ENCODE data around the gene KLF1. TPM values are rescaled to one million over a fixed set of nuclear protein-coding genes. Genes with fewer than 3 reads are reported as not detected.
A peak's percentile ranks its signal among the peaks of the same experiment; 100 is the strongest.

Gene KLF1
- total and polyA plus RNA-seq, 10 of the 15 experiments (the other 5 are each of a cell fraction or from before 2014, with no cell fraction given): 0.04 to 0.38 (median 0.08) TPM; not detected in 3

DNA sequence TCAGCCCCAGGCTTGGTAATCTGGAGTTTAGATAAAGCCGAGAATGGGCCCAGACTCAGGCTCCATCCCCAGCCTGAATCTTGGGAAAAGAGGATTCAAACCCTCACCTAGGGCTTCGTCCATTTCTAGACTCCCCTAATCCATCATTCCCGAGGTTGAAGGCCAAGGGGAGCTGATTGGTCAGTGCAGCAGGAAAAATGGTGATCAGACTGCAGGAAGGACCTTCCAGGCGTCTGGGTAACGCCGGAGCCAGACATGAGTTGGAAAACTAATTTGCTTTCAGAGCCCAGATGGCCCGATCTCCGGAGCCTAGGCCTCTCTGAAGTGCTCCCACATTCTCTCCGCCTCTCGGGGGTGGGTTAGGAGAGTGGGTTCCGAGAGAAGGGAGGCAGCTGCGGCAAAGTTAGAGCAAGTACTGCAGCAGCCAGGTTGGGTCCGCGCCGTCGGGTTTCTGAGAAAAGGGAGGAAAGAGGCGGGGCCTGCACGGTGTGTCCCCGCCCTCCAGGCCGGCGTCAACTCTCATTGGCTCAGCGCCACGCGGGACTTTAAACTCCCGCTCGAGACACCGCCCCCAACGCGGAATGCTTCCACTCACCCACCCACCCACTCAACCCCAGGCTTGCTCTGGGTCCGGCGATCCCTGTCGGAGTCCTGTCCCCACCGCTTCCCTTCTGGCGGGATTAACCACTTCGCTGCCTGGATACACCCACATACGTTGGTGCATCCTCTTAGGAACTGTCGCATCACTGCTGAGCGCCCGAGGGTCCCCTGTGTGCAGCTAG lies 51.8 kb downstream of the KLF1 start:
- Histone ChIP-seq H3K27ac (ENCODE audit: control insufficient read depth, insufficient read depth) (no peak overlapping the region), H2AFZ (ENCODE audit: control insufficient read depth, low read depth, low read length) (no peak overlapping the region), H3K9ac (ENCODE audit: control insufficient read depth, insufficient read depth, low read length) (no peak overlapping the region), H3K4me2 (ENCODE audit: control insufficient read depth, insufficient read depth) (0 out of 2 replicates have a peak overlapping the region, but pooled peaks have one; percentile 17), H4K20me1 (ENCODE audit: control insufficient read depth, insufficient read depth) (no peaks in the 10 kb centered on the region; the same call in 1 of the 2 replicates), H3K9me3 (replicated peaks; ENCODE audit: control insufficient read depth, insufficient read depth, low read length) (no peaks in the 10 kb centered on the region; the same call in none of the 3 replicates), H3K4me1 (ENCODE audit: control insufficient read depth, insufficient read depth, low read length) (peaks cover 4% of the 10 kb centered on the region; the same call in 1 of the 2 replicates), H3K4me3 (no peak overlapping the region), H3K27me3 (replicated peaks in 1 of 2; ENCODE audit: control insufficient read depth in 2 of 2, insufficient read depth in 2 of 2, low read length in 1 of 2) (peaks cover 10 to 43% of the 10 kb centered on the region in 2 experiments), H3K79me2 (ENCODE audit: control insufficient read depth, insufficient read depth, low read length) (no peaks in the 10 kb centered on the region), H3K36me3 (ENCODE audit: control insufficient read depth in 2 of 2, insufficient read depth in 2 of 2, low read length in 1 of 2) (no peaks in the 10 kb centered on the region)
- POLR2A ChIA-PET: interaction anchor here (0.6 kb wide), 1 partner anchor 342 kb away, joined by 3 read pairs; no protein-coding TSS in a partner anchor
- SMC1A ChIA-PET (ENCODE audit: uncharacterized antibody, unreplicated experiment): interaction anchor here (0.5 kb wide), 1 partner anchor 1310 kb away, joined by 3 read pairs; no protein-coding TSS in a partner anchor
- CTCF ChIA-PET: interaction anchor here (1.1 to 2.1 kb wide), 5 partner anchors 12 to 130 kb away, joined by 3 to 4 read pairs (median 4); no protein-coding TSS in a partner anchor
- DNase-seq (ENCODE audit: low read depth, low spot score): no peak
- 16% methylated on average over 28 of the region's 39 CpGs for WGBS (ENCODE audit: insufficient coverage, insufficient replicate concordance, low lambda C conversion rate, missing lambda C conversion rate)
- no peak for FAIRE-seq
- intact Hi-C loops (cut with micrococcal nuclease; ENCODE audit: unreplicated experiment): no loop called here
- RAD21 ChIA-PET (ENCODE audit: unreplicated experiment): interaction anchor here (0.7 kb wide), 1 partner anchor 12 kb away, joined by 4 read pairs; no protein-coding TSS in a partner anchor
- BruUV-seq (replicated peaks): no TSS peak
- in situ Hi-C loops (cut with MboI): no loop called here
- ATAC-seq: peak; percentile 26; the same call in 2 of the 3 replicates
- TF ChIP-seq ETV6 (conservative IDR thresholded peaks at IDR 0.05 in 1 of 2, IDR thresholded peaks at IDR 0.05 in 1 of 2; ENCODE audit: borderline replicate concordance in 1 of 2, low read depth in 1 of 2) (no peak), SUZ12 (IDR thresholded peaks at IDR 0.05; ENCODE audit: unreplicated experiment) (peak; percentile 24), ZNF217 (IDR thresholded peaks at IDR 0.05) (no peak), POLR2AphosphoS5 (IDR thresholded peaks at IDR 0.05; ENCODE audit: low read length) (no peak), TCF3 (IDR thresholded peaks at IDR 0.05; ENCODE audit: borderline replicate concordance, insufficient read depth, low read depth, low read length) (no peak), RFX5 (IDR thresholded peaks at IDR 0.05; ENCODE audit: low read depth, low read length) (no peak), ZNF274 (IDR thresholded peaks at IDR 0.05; ENCODE audit: insufficient read depth, insufficient read length) (no peak), RAD51 (IDR thresholded peaks at IDR 0.05) (no peak), ESRRA (IDR thresholded peaks at IDR 0.05; ENCODE audit: low read length) (no peak), HCFC1 (IDR thresholded peaks at IDR 0.05; ENCODE audit: low read length) (no peak), SMAD1 (IDR thresholded peaks at IDR 0.05; ENCODE audit: low read depth, partially characterized antibody) (no peak), NFYB (IDR thresholded peaks at IDR 0.05; ENCODE audit: insufficient read depth, low read depth, low read length) (peak; percentile 45; the same call in 1 of the 2 replicates)
- TF ChIP-seq, protein P1, sequence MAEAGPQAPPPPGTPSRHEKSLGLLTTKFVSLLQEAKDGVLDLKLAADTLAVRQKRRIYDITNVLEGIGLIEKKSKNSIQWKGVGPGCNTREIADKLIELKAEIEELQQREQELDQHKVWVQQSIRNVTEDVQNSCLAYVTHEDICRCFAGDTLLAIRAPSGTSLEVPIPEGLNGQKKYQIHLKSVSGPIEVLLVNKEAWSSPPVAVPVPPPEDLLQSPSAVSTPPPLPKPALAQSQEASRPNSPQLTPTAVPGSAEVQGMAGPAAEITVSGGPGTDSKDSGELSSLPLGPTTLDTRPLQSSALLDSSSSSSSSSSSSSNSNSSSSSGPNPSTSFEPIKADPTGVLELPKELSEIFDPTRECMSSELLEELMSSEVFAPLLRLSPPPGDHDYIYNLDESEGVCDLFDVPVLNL (IDR thresholded peaks at IDR 0.05; ENCODE audit: low read depth, low read length): peak; percentile 51; the same call in 1 of the 2 replicates
- TF ChIP-seq, protein P2, sequence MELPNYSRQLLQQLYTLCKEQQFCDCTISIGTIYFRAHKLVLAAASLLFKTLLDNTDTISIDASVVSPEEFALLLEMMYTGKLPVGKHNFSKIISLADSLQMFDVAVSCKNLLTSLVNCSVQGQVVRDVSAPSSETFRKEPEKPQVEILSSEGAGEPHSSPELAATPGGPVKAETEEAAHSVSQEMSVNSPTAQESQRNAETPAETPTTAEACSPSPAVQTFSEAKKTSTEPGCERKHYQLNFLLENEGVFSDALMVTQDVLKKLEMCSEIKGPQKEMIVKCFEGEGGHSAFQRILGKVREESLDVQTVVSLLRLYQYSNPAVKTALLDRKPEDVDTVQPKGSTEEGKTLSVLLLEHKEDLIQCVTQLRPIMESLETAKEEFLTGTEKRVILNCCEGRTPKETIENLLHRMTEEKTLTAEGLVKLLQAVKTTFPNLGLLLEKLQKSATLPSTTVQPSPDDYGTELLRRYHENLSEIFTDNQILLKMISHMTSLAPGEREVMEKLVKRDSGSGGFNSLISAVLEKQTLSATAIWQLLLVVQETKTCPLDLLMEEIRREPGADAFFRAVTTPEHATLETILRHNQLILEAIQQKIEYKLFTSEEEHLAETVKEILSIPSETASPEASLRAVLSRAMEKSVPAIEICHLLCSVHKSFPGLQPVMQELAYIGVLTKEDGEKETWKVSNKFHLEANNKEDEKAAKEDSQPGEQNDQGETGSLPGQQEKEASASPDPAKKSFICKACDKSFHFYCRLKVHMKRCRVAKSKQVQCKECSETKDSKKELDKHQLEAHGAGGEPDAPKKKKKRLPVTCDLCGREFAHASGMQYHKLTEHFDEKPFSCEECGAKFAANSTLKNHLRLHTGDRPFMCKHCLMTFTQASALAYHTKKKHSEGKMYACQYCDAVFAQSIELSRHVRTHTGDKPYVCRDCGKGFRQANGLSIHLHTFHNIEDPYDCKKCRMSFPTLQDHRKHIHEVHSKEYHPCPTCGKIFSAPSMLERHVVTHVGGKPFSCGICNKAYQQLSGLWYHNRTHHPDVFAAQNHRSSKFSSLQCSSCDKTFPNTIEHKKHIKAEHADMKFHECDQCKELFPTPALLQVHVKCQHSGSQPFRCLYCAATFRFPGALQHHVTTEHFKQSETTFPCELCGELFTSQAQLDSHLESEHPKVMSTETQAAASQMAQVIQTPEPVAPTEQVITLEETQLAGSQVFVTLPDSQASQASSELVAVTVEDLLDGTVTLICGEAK (IDR thresholded peaks at IDR 0.05; ENCODE audit: borderline replicate concordance): no peak
- TF ChIP-seq, protein P3, sequence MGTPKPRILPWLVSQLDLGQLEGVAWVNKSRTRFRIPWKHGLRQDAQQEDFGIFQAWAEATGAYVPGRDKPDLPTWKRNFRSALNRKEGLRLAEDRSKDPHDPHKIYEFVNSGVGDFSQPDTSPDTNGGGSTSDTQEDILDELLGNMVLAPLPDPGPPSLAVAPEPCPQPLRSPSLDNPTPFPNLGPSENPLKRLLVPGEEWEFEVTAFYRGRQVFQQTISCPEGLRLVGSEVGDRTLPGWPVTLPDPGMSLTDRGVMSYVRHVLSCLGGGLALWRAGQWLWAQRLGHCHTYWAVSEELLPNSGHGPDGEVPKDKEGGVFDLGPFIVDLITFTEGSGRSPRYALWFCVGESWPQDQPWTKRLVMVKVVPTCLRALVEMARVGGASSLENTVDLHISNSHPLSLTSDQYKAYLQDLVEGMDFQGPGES (IDR thresholded peaks at IDR 0.05): no peak
- TF ChIP-seq, protein P4, sequence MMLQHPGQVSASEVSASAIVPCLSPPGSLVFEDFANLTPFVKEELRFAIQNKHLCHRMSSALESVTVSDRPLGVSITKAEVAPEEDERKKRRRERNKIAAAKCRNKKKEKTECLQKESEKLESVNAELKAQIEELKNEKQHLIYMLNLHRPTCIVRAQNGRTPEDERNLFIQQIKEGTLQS (IDR thresholded peaks at IDR 0.05; ENCODE audit: borderline replicate concordance, extremely low read depth, low read depth, low read length): no peak
